RWPE2 (cell line): ENCODE data around the gene TTR.

Experiments used
- ATAC-seq: fragments of 200-7000 bp; cut with Tn5 transposase; 3 replicates; pipeline ENCODE4 v1.9.1; 2021; ENCODE audit warnings: low read depth
- DNase-seq: peaks from one replicate; pipeline ENCODE4 v3.0.0-alpha.2; 2020; ENCODE audit warnings: low spot score
- H3K27ac ChIP-seq: fragments of 450-650 bp; 2 replicates; pipeline ENCODE4 v1.5.1; 2017; ENCODE audit warnings: mild to moderate bottlenecking; ENCODE audit not compliant: poor library complexity, severe bottlenecking
- H3K27me3 ChIP-seq: fragments of 250-450 bp; sonication (Bioruptor Pico); 2 replicates; pipeline ENCODE4 v1.5.1; 2021; ENCODE audit warnings: mild to moderate bottlenecking, moderate library complexity; ENCODE audit not compliant: insufficient read depth, poor library complexity, severe bottlenecking
- H3K36me3 ChIP-seq: fragments of 250-450 bp; sonication (Bioruptor Pico); 2 replicates; pipeline ENCODE4 v1.5.1; 2020; ENCODE audit warnings: low read depth, mild to moderate bottlenecking, moderate library complexity
- H3K4me1 ChIP-seq: fragments of 250-450 bp; sonication (Bioruptor Pico); 2 replicates; pipeline ENCODE4 v1.5.1; 2021; ENCODE audit warnings: mild to moderate bottlenecking, moderate library complexity; ENCODE audit not compliant: insufficient read depth, poor library complexity, severe bottlenecking
- H3K4me3 ChIP-seq: fragments of 250-450 bp; sonication (Bioruptor Pico); 2 replicates; pipeline ENCODE4 v1.5.1; 2021; ENCODE audit warnings: mild to moderate bottlenecking, moderate library complexity; ENCODE audit not compliant: severe bottlenecking
- H3K9me3 ChIP-seq: fragments of 250-450 bp; sonication (Bioruptor Pico); 2 replicates; pipeline ENCODE4 v1.5.1; 2021; ENCODE audit warnings: mild to moderate bottlenecking, moderate library complexity; ENCODE audit not compliant: severe bottlenecking
- TF ChIP-seq, protein P1 (sequence below): fragments of 450-650 bp; IDR thresholded peaks from one replicate; pipeline ENCODE4 v1.5.1; 2017; ENCODE audit warnings: mild to moderate bottlenecking, moderate library complexity; ENCODE audit not compliant: poor library complexity, severe bottlenecking

TTR gene

GRCh38 chr18:31562726-31563125 lies 29.0 kb upstream of the TTR start:
- DNase-seq: no peak
- no peaks in the 10 kb centered on the region for H3K4me1 ChIP-seq
- no peak overlapping the region for H3K27ac ChIP-seq
- no peaks in the 10 kb centered on the region for H3K36me3 ChIP-seq
- H3K9me3 ChIP-seq: no peaks in the 10 kb centered on the region
- no peak overlapping the region for H3K4me3 ChIP-seq
- no peak for ATAC-seq
- no peaks in the 10 kb centered on the region for H3K27me3 ChIP-seq
- TF ChIP-seq, protein P1, sequence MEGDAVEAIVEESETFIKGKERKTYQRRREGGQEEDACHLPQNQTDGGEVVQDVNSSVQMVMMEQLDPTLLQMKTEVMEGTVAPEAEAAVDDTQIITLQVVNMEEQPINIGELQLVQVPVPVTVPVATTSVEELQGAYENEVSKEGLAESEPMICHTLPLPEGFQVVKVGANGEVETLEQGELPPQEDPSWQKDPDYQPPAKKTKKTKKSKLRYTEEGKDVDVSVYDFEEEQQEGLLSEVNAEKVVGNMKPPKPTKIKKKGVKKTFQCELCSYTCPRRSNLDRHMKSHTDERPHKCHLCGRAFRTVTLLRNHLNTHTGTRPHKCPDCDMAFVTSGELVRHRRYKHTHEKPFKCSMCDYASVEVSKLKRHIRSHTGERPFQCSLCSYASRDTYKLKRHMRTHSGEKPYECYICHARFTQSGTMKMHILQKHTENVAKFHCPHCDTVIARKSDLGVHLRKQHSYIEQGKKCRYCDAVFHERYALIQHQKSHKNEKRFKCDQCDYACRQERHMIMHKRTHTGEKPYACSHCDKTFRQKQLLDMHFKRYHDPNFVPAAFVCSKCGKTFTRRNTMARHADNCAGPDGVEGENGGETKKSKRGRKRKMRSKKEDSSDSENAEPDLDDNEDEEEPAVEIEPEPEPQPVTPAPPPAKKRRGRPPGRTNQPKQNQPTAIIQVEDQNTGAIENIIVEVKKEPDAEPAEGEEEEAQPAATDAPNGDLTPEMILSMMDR: no peak

GRCh38 chr18:31563778-31564177 lies 27.9 kb upstream of the TTR start:
- ATAC-seq: peak; percentile 61; the same call in 1 of the 3 replicates
- no peaks in the 10 kb centered on the region for H3K9me3 ChIP-seq
- no peak overlapping the region for H3K27ac ChIP-seq
- TF ChIP-seq, protein P1: peak; percentile 69
- no peak overlapping the region for H3K4me3 ChIP-seq
- H3K4me1 ChIP-seq: no peaks in the 10 kb centered on the region
- no peaks in the 10 kb centered on the region for H3K36me3 ChIP-seq
- H3K27me3 ChIP-seq: no peaks in the 10 kb centered on the region
- no peak for DNase-seq

DNA sequence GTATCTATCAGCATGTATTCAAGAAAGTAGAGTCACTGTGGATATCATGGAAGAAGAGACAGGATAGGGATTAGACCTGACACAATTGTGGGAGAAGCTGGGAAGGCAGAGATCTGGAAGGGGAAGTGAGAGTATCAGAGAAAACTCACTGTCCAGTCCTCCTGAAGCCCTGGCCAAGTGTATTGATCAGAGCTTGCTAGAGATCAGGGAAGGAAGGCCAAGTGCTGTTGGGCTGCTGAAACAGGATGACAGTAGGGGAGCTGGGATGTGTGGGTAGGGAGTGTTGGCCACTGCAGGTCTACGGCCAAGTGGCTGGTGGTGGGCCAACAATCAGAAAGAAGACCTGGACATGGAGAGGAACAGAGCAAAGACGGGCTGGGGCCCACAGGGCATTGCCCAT lies 26.3 kb upstream of the TTR start:
- Histone ChIP-seq H3K27me3 (no peaks in the 10 kb centered on the region), H3K27ac (no peak overlapping the region)
- TF ChIP-seq, protein P1: no peak

GRCh38 chr18:31565782-31566512 lies 25.7 kb upstream of the TTR start:
- H3K36me3 ChIP-seq: no peaks in the 10 kb centered on the region

More for the DNA sequence above, 26.3 kb upstream of the TTR start:
- Histone ChIP-seq H3K36me3 (no peaks in the 10 kb centered on the region), H3K9me3 (no peaks in the 10 kb centered on the region), H3K4me3 (no peak overlapping the region), H3K4me1 (no peaks in the 10 kb centered on the region)
- ATAC-seq (no peak), DNase-seq (no peak)

More at GRCh38 chr18:31565782-31566512, 25.7 kb upstream of the TTR start:
- Histone ChIP-seq H3K4me1 (no peaks in the 10 kb centered on the region), H3K4me3 (no peak overlapping the region), H3K9me3 (no peaks in the 10 kb centered on the region), H3K27me3 (no peaks in the 10 kb centered on the region), H3K27ac (no peak overlapping the region)
- TF ChIP-seq, protein P1: no peak
- ATAC-seq (no peak), DNase-seq (no peak)
